ENCODE data around the gene REPIN1. TPM values are rescaled to one million over a fixed set of nuclear protein-coding genes. Genes with fewer than 3 reads are reported as not detected.

The REPIN1 gene
- total and polyA plus RNA-seq, 9 of the 15 experiments (the other 6 are each of a cell fraction or from before 2014, with no cell fraction given): 8.1 to 283 (median 94.3) TPM

GRCh38 chr7:150341263-150342120, 27.1 kb upstream of the REPIN1 start, which contains the start of gene RARRES2:
Gene RARRES2 (minus strand): TSS chr7:150341629. CDS start chr7:150340609, 1,020 bp downstream.
- TF ChIP-seq ASH1L (IDR thresholded peaks at IDR 0.05; ENCODE audit: borderline replicate concordance, low read depth, partially characterized antibody) (no peak), ZNF124 (CRISPR knock-in tag; IDR thresholded peaks at IDR 0.05) (peak; percentile 35; the same call in 1 of the 2 replicates), HMGN3 (IDR thresholded peaks at IDR 0.05; ENCODE audit: borderline replicate concordance, extremely low read depth, insufficient read length, low read depth, low read length) (peak; percentile 14), PREB (CRISPR knock-in tag; IDR thresholded peaks at IDR 0.05) (no peak), NFATC3 (IDR thresholded peaks at IDR 0.05) (no peak), ELK1 (CRISPR knock-in tag; IDR thresholded peaks at IDR 0.05) (no peak), EHMT2 (IDR thresholded peaks at IDR 0.05) (no peak), PCBP1 (IDR thresholded peaks at IDR 0.05; ENCODE audit: low read depth, low read length, poor library complexity, severe bottlenecking) (peak; percentile 64), ZEB2 (IDR thresholded peaks at IDR 0.05) (no peak), NCOA6 (IDR thresholded peaks at IDR 0.05) (no peak), MAX (CRISPR knock-in tag; IDR thresholded peaks at IDR 0.05) (0 out of 2 replicates have a peak, but pooled peaks have one; percentile 11)
- TF ChIP-seq, protein P1, sequence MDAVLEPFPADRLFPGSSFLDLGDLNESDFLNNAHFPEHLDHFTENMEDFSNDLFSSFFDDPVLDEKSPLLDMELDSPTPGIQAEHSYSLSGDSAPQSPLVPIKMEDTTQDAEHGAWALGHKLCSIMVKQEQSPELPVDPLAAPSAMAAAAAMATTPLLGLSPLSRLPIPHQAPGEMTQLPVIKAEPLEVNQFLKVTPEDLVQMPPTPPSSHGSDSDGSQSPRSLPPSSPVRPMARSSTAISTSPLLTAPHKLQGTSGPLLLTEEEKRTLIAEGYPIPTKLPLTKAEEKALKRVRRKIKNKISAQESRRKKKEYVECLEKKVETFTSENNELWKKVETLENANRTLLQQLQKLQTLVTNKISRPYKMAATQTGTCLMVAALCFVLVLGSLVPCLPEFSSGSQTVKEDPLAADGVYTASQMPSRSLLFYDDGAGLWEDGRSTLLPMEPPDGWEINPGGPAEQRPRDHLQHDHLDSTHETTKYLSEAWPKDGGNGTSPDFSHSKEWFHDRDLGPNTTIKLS (IDR thresholded peaks at IDR 0.05; ENCODE audit: borderline replicate concordance, low read depth): no peak
- TF ChIP-seq, protein P2, sequence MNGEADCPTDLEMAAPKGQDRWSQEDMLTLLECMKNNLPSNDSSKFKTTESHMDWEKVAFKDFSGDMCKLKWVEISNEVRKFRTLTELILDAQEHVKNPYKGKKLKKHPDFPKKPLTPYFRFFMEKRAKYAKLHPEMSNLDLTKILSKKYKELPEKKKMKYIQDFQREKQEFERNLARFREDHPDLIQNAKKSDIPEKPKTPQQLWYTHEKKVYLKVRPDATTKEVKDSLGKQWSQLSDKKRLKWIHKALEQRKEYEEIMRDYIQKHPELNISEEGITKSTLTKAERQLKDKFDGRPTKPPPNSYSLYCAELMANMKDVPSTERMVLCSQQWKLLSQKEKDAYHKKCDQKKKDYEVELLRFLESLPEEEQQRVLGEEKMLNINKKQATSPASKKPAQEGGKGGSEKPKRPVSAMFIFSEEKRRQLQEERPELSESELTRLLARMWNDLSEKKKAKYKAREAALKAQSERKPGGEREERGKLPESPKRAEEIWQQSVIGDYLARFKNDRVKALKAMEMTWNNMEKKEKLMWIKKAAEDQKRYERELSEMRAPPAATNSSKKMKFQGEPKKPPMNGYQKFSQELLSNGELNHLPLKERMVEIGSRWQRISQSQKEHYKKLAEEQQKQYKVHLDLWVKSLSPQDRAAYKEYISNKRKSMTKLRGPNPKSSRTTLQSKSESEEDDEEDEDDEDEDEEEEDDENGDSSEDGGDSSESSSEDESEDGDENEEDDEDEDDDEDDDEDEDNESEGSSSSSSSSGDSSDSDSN (IDR thresholded peaks at IDR 0.05; ENCODE audit: borderline replicate concordance in 1 of 2, low read depth in 2 of 2, low read length in 2 of 2): no peak
- no peak within 1 kb of the TSS for H3K4me2 ChIP-seq (ENCODE audit: insufficient read depth, low read length)
- peak in 2 of 4 experiments; percentile 56 to 58 for DNase-seq (ENCODE audit: extremely low read depth in 1 of 4, low spot score in 3 of 4)
- CTCF ChIA-PET (ENCODE audit: low intra/inter-chr PET ratio): interaction anchor here (0.5 kb wide), 1 partner anchor 27 kb away, joined by 3 read pairs; no protein-coding TSS in a partner anchor
- intact Hi-C loops (cut with micrococcal nuclease): no loop called here
- peaks cover 0 to 36% of the 10 kb centered on the region in 2 experiments; a peak in 3 of 5 replicates for H3K4me1 ChIP-seq (replicated peaks in 1 of 2; ENCODE audit: control insufficient read depth in 2 of 2, insufficient read depth in 2 of 2, low read length in 2 of 2)
- no TSS peak for BruUV-seq (replicated peaks)
- H3K27ac ChIP-seq (ENCODE audit: extremely low read depth, low read depth, low read length): no peak within 1 kb of the TSS
- FAIRE-seq: no peak
- peaks cover under 1% of the 10 kb centered on the region for H3K9me1 ChIP-seq (ENCODE audit: control insufficient read depth, insufficient read depth, low read length)
- no peak within 1 kb of the TSS for H3K4me3 ChIP-seq
- no peaks in the 10 kb centered on the region for H3K79me2 ChIP-seq (ENCODE audit: control insufficient read depth, insufficient read depth, low read length)
- POLR2A ChIA-PET: interaction anchor here (1.4 kb wide), 1 partner anchor 16 kb away, joined by 6 read pairs; no protein-coding TSS in a partner anchor
- peak within 1 kb of the TSS in 1 of 2 experiments; percentile 69; a peak in 2 of 4 replicates for H3K9ac ChIP-seq (ENCODE audit: insufficient read depth in 1 of 2, low read depth in 2 of 2, low read length in 2 of 2)
- peaks cover 15% of the 10 kb centered on the region; the same call in 2 of the 3 replicates for H3K36me3 ChIP-seq (ENCODE audit: control insufficient read depth, insufficient read depth, low read length)
- H3K9me3 ChIP-seq (replicated peaks; ENCODE audit: control insufficient read depth, insufficient read depth, low read depth, low read length): no peaks in the 10 kb centered on the region
- H2AFZ ChIP-seq (ENCODE audit: low read depth, low read length): peak within 1 kb of the TSS; percentile 3; the same call in 1 of the 2 replicates
- peaks cover 5% of the 10 kb centered on the region; the same call in 1 of the 2 replicates for H4K20me1 ChIP-seq (replicated peaks; ENCODE audit: control insufficient read depth, insufficient read depth, low read length)
- 45% methylated on average over 32 of the region's 49 CpGs for WGBS (ENCODE audit: insufficient coverage, low coverage, missing lambda C conversion rate)
- in situ Hi-C loops (cut with MboI): no loop called here
- H3K27me3 ChIP-seq (ENCODE audit: control insufficient read depth in 2 of 2, insufficient read depth in 2 of 2, low read length in 2 of 2): peaks cover 11 to 19% of the 10 kb centered on the region in 2 experiments; a peak in 4 of 5 replicates
- peak; percentile 36 for ATAC-seq

Data from K562 (cell line).